ENCODE measurements around the gene CFAP53. TPM values are rescaled to one million over a fixed set of nuclear protein-coding genes. Genes with fewer than 3 reads are reported as not detected.

The CFAP53 gene
- total and polyA plus RNA-seq, 2 of the 13 experiments (the other 11 are each of a cell fraction or from before 2014, with no cell fraction given) = 0.05 to 0.07 TPM

DNA sequence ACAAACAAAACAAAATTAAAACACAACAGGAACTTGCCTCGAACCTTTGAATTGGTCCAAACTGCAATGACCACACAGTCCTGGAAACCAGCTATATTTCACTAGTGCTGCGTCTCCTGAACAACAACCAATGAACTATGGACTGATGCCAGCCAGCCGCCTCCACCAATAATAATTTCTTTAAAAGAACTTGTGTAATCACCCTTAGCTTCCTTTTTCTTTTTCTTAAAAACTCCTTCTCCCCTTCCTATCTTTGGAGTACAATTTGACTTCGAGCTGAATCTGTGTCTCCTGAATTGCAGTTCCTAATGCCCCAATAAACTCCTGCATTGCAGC is 22.8 kb upstream of the CFAP53 start:
- in situ Hi-C loops (cut with HindIII; ENCODE audit: extremely low pct_ligation_motif_present, low pct_unique_long_range_greater_than_20kb) = loop anchor here (10.0 kb wide), 1 partner anchor 136 kb away; no protein-coding TSS in a partner anchor
- DNase-seq (ENCODE audit: low spot score) = no peak
- CTCF ChIA-PET (ENCODE audit: low intra/inter-chr PET ratio, low total read pairs) = no interaction called here
- H2AFZ ChIP-seq (ENCODE audit: low read length) = no peak overlapping the region
- ATAC-seq = no peak
- H3K36me3 ChIP-seq (replicated peaks in 1 of 2; ENCODE audit: control insufficient read depth in 1 of 2, insufficient read depth in 2 of 2, low read length in 2 of 2) = peaks cover 3 to 17% of the 10 kb centered on the region in 2 experiments; a peak in 2 of 5 replicates
- H3K79me2 ChIP-seq (ENCODE audit: insufficient read depth, low read length) = peaks cover 3% of the 10 kb centered on the region
- POLR2A ChIA-PET = no interaction called here
- BruUV-seq (replicated peaks) = no TSS peak
- H4K20me1 ChIP-seq (ENCODE audit: insufficient read depth, low read length) = no peaks in the 10 kb centered on the region
- intact Hi-C loops (cut with micrococcal nuclease; ENCODE audit: unreplicated experiment) = loop anchor here (2.0 to 5.0 kb wide), 4 partner anchors 18 to 138 kb away; no protein-coding TSS in a partner anchor
- H3K4me3 ChIP-seq (replicated peaks in 1 of 3; ENCODE audit: insufficient read depth in 1 of 3, low read depth in 2 of 3, low read length in 3 of 3) = no peak overlapping the region
- no peak overlapping the region; the same call in 1 of the 2 replicates for H3K4me2 ChIP-seq (ENCODE audit: low read depth, low read length)
- no peak overlapping the region for H3K27ac ChIP-seq (ENCODE audit: extremely low read length, insufficient read depth, low read length)
- peaks cover 0 to 4% of the 10 kb centered on the region in 2 experiments; a peak in 2 of 5 replicates for H3K27me3 ChIP-seq (ENCODE audit: control insufficient read depth in 1 of 2, insufficient read depth in 2 of 2, low read length in 2 of 2)
- peaks cover 16% of the 10 kb centered on the region for H3K4me1 ChIP-seq (ENCODE audit: insufficient read depth, low read length)
- no peak overlapping the region for H3K9ac ChIP-seq (ENCODE audit: insufficient read depth, low read depth, low read length)
- no peak for FAIRE-seq
- WGBS (ENCODE audit: low lambda C conversion rate) = 48% methylated on average over 4 of the region's 4 CpGs
- no peak for TF ChIP-seq PCBP2 (optimal IDR thresholded peaks at IDR 0.05; ENCODE audit: low read depth, low read length, poor library complexity, severe bottlenecking)
- no peak for TF ChIP-seq FOSL1 (CRISPR knock-in tag; IDR thresholded peaks at IDR 0.05; ENCODE audit: borderline replicate concordance)
- no peak for TF ChIP-seq ZBTB8A (CRISPR knock-in tag; IDR thresholded peaks at IDR 0.05; ENCODE audit: borderline replicate concordance, low read depth)
- TF ChIP-seq ZNF713 (CRISPR knock-in tag; IDR thresholded peaks at IDR 0.05) = no peak
- no peak for TF ChIP-seq ZSCAN25 (CRISPR knock-in tag; IDR thresholded peaks at IDR 0.05)
- no peak for TF ChIP-seq ZNF496 (CRISPR knock-in tag; IDR thresholded peaks at IDR 0.05; ENCODE audit: insufficient replicate concordance)
- no peak for TF ChIP-seq CENPT (CRISPR knock-in tag; IDR thresholded peaks at IDR 0.05; ENCODE audit: low read depth)
- TF ChIP-seq SALL1 (CRISPR knock-in tag; IDR thresholded peaks at IDR 0.05) = no peak
- TF ChIP-seq, protein P1, sequence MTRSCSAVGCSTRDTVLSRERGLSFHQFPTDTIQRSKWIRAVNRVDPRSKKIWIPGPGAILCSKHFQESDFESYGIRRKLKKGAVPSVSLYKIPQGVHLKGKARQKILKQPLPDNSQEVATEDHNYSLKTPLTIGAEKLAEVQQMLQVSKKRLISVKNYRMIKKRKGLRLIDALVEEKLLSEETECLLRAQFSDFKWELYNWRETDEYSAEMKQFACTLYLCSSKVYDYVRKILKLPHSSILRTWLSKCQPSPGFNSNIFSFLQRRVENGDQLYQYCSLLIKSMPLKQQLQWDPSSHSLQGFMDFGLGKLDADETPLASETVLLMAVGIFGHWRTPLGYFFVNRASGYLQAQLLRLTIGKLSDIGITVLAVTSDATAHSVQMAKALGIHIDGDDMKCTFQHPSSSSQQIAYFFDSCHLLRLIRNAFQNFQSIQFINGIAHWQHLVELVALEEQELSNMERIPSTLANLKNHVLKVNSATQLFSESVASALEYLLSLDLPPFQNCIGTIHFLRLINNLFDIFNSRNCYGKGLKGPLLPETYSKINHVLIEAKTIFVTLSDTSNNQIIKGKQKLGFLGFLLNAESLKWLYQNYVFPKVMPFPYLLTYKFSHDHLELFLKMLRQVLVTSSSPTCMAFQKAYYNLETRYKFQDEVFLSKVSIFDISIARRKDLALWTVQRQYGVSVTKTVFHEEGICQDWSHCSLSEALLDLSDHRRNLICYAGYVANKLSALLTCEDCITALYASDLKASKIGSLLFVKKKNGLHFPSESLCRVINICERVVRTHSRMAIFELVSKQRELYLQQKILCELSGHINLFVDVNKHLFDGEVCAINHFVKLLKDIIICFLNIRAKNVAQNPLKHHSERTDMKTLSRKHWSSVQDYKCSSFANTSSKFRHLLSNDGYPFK (CRISPR knock-in tag; IDR thresholded peaks at IDR 0.05; ENCODE audit: borderline replicate concordance) = no peak
- no peak for TF ChIP-seq CEBPG (CRISPR knock-in tag; IDR thresholded peaks at IDR 0.05)
- TF ChIP-seq MXI1 (IDR thresholded peaks at IDR 0.05; ENCODE audit: borderline replicate concordance, low read depth, low read length) = no peak
- no peak for TF ChIP-seq JARID2 (CRISPR knock-in tag; IDR thresholded peaks at IDR 0.05; ENCODE audit: insufficient replicate concordance)
- TF ChIP-seq ARHGAP35 (CRISPR knock-in tag; IDR thresholded peaks at IDR 0.05; ENCODE audit: borderline replicate concordance) = no peak
- TF ChIP-seq KAT2B (IDR thresholded peaks at IDR 0.05; ENCODE audit: borderline replicate concordance, low read depth, low read length) = no peak
- no peak for TF ChIP-seq ATF7-NPFF (CRISPR knock-in tag; IDR thresholded peaks at IDR 0.05; ENCODE audit: low read depth)
- TF ChIP-seq, protein P2, sequence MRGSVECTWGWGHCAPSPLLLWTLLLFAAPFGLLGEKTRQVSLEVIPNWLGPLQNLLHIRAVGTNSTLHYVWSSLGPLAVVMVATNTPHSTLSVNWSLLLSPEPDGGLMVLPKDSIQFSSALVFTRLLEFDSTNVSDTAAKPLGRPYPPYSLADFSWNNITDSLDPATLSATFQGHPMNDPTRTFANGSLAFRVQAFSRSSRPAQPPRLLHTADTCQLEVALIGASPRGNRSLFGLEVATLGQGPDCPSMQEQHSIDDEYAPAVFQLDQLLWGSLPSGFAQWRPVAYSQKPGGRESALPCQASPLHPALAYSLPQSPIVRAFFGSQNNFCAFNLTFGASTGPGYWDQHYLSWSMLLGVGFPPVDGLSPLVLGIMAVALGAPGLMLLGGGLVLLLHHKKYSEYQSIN (CRISPR knock-in tag; IDR thresholded peaks at IDR 0.05; ENCODE audit: borderline replicate concordance) = no peak
- TF ChIP-seq ZNF136 (CRISPR knock-in tag; IDR thresholded peaks at IDR 0.05; ENCODE audit: low read depth) = no peak
- H3K9me3 ChIP-seq (ENCODE audit: low read length) = no peaks in the 10 kb centered on the region
